PFSK-1 (cell line): ENCODE data around the gene KDM4F.

Experiments
- FOXP2 ChIP-seq: optimal IDR thresholded peaks from 2 replicates; pipeline ENCODE3; 2011; ENCODE audit warnings: borderline replicate concordance, control low read depth, inconsistent platforms; ENCODE audit not compliant: insufficient read depth; ENCODE audit errors: extremely low read length, extremely low read depth
- POLR2AphosphoS5 ChIP-seq: IDR thresholded peaks from 2 replicates; pipeline ENCODE4 v1.6.1; 2012; ENCODE audit warnings: low read depth, mild to moderate bottlenecking, control low read depth, low read length, moderate library complexity

DNA sequence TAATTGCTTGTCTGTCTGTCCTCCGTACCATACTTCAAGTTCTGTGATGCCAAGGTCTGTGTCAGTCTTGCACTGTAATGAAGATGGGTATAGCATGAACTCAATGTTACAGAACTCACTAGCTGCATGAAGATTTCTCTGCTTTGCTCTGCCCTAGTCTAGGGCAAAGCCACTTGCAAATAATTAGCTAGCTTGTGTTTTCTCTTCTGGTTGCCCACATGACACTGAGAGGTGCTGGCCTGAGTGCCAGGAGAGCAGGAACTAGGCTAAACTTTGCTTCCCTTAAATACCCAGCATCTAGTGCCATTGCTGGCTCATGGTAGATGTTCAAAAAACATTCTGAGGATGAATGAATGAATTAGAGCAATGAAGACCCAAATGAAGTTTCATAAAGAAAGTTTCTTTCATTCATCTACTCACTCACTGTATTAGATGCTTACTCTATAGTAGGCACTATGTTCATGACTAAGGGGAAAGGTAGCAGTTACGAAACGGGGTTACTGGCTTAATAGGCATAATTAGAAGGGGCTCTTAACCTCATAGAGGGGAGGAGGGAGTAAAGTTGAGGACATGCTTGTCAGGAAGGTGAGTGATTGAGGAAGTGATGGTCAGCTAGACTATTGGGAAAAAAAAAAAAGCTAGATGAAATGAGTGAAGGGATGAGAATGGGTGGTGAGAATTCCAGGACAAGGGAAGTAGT lies 36.0 kb downstream of the KDM4F start:
- no peak for TF ChIP-seq FOXP2
- no peak for TF ChIP-seq POLR2AphosphoS5
